ENCODE results near the gene ANKRD63.

The ANKRD63 gene

DNA sequence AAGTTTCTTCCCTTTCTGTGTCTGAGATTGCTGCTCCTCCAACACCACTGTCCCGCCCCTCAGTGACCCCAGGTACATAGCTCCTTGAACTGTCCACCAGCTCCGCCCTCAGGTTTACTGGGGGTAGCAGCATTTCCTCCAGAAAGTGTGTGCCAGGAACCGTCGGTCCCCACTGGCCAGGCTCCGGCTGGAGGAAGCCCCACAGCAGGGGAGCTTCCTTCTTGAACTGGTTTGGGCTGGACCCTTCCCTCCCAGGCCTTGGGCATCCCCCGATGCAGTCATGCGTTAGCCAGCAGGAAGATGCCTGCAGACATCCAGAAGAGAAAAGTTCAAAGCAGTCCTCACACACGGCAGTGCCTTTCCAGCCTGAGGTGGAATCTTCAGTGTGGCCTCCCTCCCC, 24.3 kb downstream of the ANKRD63 start:
- TF ChIP-seq POLR2AphosphoS5 (IDR thresholded peaks at IDR 0.05; ENCODE audit: low read depth, low read length) (no peak), REST (IDR thresholded peaks at IDR 0.05; ENCODE audit: insufficient read depth in 1 of 2, low read depth in 2 of 2, low read length in 2 of 2) (no peak), TAF1 (IDR thresholded peaks at IDR 0.05; ENCODE audit: borderline replicate concordance, insufficient read depth, low read length) (no peak), SIN3A (IDR thresholded peaks at IDR 0.05; ENCODE audit: borderline replicate concordance, insufficient read depth, low read length) (no peak), FOXP2 (optimal IDR thresholded peaks at IDR 0.05; ENCODE audit: borderline replicate concordance, extremely low read depth, extremely low read length, insufficient read depth) (no peak)

- TF ChIP-seq POLR2AphosphoS5 (IDR thresholded peaks at IDR 0.05; ENCODE audit: low read depth, low read length) (no peak), TAF1 (IDR thresholded peaks at IDR 0.05; ENCODE audit: borderline replicate concordance, insufficient read depth, low read length) (no peak), REST (IDR thresholded peaks at IDR 0.05; ENCODE audit: insufficient read depth in 1 of 2, low read depth in 2 of 2, low read length in 2 of 2) (no peak), FOXP2 (optimal IDR thresholded peaks at IDR 0.05; ENCODE audit: borderline replicate concordance, extremely low read depth, extremely low read length, insufficient read depth) (no peak), SIN3A (IDR thresholded peaks at IDR 0.05; ENCODE audit: borderline replicate concordance, insufficient read depth, low read length) (no peak)
Observed at GRCh38 chr15:40257656-40258450, 25.0 kb downstream of the ANKRD63 start.

DNA sequence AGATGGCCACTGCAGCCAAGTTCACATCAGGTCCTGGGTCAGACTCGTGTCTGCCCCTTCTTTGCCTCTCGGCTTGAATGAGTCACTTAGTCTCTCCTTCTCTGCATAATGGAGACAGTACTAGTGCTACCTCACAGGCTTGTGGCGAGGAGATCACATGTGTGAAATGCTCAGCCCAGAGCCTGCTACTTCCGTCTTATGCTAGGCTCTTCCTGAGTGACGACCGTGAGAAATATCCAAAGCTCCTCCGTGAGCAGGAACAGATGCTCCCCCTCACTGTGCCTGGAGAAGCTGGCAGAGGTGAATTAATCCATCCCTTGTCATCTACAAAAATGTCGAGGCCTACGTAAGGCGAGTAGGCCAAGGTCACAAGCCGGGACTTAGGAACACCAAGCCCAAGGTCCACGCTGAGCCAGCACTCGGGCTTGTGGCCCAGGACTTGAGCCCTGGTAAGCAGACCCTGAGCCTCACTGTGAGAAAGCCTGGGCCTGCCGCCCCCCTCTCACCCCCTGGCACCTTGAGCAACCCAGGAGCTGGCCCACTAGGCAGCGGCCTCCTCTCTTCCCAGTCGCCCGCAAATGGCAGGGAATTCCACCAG, 26.1 kb downstream of the ANKRD63 start:
- TF ChIP-seq FOXP2 (optimal IDR thresholded peaks at IDR 0.05; ENCODE audit: borderline replicate concordance, extremely low read depth, extremely low read length, insufficient read depth) (no peak), SIN3A (IDR thresholded peaks at IDR 0.05; ENCODE audit: borderline replicate concordance, insufficient read depth, low read length) (no peak), REST (IDR thresholded peaks at IDR 0.05; ENCODE audit: insufficient read depth in 1 of 2, low read depth in 2 of 2, low read length in 2 of 2) (no peak), POLR2AphosphoS5 (IDR thresholded peaks at IDR 0.05; ENCODE audit: low read depth, low read length) (no peak), TAF1 (IDR thresholded peaks at IDR 0.05; ENCODE audit: borderline replicate concordance, insufficient read depth, low read length) (no peak)

DNA sequence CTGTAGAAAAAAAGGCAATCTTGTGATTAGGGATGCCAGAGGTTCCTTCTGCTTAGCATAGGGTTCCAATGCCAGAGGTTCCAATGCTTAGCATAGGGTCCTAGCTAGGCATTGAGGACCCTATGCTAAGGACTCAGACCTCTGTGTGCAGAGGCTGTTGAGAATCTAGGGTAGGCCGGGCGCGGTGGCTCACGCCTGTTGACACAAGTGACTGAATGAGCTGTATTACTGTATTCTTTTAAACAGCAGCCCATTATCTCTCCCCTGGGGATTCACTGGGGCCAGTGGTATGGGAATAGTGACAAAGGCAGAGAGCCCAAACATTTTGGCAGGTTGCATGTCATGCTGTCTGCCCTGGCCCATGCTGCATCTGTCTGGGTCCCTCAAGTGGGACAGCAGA, 27.8 kb downstream of the ANKRD63 start:
- TF ChIP-seq SIN3A (IDR thresholded peaks at IDR 0.05; ENCODE audit: borderline replicate concordance, insufficient read depth, low read length) (no peak), TAF1 (IDR thresholded peaks at IDR 0.05; ENCODE audit: borderline replicate concordance, insufficient read depth, low read length) (no peak), REST (IDR thresholded peaks at IDR 0.05; ENCODE audit: insufficient read depth in 1 of 2, low read depth in 2 of 2, low read length in 2 of 2) (no peak), FOXP2 (optimal IDR thresholded peaks at IDR 0.05; ENCODE audit: borderline replicate concordance, extremely low read depth, extremely low read length, insufficient read depth) (no peak), POLR2AphosphoS5 (IDR thresholded peaks at IDR 0.05; ENCODE audit: low read depth, low read length) (no peak)

All from PFSK-1 (cell line).